Measurements from ENCODE around the gene SKI.

Gene SKI

DNA sequence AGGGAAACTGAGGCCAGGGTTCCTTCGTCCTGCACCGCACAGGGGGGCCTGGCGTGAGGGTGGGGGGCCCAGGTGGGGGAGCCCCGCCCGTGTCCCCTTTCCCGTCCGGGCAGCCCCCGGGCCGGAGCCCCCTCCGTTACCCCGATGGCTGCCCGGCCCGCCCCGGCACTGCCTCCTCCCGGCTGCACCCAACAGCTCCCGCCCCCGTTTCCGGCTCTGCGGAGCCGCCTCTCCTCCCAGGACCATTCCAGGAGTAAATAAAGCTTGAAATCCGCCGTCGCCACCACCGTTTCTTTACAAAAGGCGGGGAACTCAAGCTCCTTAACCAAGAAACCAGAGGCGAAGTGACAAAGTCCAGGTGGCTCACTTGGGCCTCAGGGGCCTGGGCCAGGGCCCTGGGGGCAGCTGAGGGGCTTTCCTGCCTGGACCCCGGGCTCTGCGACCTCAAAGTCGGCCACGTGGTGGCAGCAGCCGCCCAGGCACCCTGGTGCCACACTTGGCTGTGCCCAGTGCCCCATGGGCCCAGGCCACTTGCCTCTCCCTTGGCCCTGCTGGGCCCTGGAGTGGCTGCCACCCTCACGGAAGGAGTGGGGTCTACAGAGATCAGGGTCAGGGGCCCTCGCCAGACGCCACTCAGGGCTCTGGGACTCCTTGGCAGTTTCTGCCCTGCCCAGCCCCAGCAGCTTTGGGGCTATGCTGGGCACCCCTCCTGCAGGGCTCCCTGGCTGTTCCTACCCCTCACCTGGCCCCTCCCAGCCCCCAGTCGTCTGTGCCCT is 33.0 kb upstream of the SKI start:
- DNase-seq = no peak

DNA sequence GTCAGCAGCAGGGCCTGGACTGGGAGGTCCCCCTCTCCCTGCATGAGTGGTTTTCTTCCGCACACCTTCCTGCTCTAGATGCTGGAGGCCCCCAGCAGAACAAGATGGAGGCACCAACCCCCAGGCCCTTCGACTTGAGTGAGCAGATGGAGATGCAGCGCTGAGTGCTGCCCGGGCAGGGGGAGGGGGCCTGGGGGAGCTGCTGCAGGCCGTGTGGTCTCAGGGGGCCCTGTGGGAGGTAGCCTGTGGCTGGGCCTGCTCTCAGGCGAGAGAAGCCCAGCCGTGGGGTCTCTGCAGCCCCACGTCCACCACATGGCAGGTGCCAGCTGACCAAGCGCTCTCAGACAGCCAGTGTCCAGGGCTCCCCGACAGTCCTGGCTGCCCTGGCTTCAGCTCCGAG is 32.3 kb upstream of the SKI start:
- DNase-seq = no peak

DNA sequence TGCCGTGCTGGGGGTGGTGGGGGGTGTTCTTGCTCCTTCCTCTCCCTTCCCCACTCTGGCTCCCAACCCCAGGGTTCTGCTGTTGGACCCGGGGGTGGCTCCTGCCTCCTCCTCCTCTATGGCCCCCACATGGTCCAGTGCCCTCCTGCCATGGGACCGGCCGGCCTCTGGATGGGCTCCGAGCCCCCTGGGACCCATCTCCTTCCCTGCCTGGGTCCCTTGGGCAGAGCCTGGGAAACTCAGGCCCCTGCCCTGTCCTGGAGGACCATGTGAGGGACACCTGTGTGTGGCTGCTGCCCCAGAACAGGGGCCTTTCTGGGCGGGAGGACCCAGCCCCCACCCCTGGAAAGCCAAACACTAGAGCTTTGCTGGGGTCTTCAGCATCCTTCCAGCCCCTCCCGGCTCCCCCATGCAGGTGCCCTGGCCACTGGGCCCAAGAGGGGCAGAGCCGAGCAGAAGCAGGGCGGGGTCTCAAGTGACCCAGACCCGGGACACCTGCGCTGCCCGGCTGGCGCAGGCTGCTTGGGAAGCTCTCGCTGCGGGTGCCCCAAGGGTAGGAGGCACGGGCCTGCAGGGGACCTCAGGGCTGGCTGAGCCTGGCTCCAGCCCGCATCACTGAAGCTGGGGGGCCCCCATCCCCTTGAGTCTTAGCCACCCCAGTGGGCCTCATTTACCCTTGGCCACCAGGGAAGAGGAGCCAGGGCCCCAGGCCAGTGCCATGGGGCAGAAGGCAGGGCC is 31.0 kb upstream of the SKI start:
- DNase-seq = no peak

DNA sequence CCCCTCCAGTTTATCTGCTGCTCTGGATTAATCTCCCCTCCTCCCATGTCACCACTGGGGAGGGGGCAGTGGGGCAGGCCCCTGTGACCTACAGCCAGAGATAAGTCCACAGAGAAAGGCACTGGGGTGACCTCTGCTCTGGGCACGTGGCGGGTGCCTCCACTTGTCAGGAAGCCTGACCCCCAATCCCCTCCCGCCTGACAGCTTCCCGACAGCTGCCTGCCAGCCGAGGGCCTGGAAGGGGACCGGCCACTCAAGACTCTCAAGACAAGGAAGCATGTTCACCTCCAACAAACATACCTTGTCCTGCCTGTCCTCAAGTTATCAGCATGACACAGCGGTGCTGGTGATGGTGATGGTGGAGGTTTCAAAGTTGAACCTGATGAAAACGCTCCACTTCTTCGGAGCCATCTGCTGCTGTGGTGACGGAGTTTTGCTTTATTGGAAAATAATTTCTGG is 30.4 kb upstream of the SKI start:
- DNase-seq = no peak

DNA sequence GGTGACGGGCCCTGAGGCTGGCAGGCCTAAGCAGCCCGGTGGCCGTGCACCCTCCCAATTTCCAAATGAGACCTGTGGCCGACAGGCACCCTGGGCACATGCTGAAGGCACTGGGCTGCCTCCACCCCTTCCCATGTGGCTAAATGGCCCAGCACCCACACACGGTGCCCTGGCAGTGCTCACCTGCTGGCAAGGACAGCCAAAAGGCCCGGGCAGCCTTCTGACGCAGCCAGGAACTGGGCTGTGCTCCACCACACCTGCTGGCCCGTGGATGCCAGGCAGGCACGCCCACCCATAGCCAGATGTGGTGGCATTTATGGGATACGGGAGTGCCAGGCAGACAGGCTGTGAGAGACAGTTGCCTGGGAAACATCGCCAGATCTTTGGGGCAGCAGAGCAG is 29.5 kb upstream of the SKI start:
- DNase-seq = no peak

DNA sequence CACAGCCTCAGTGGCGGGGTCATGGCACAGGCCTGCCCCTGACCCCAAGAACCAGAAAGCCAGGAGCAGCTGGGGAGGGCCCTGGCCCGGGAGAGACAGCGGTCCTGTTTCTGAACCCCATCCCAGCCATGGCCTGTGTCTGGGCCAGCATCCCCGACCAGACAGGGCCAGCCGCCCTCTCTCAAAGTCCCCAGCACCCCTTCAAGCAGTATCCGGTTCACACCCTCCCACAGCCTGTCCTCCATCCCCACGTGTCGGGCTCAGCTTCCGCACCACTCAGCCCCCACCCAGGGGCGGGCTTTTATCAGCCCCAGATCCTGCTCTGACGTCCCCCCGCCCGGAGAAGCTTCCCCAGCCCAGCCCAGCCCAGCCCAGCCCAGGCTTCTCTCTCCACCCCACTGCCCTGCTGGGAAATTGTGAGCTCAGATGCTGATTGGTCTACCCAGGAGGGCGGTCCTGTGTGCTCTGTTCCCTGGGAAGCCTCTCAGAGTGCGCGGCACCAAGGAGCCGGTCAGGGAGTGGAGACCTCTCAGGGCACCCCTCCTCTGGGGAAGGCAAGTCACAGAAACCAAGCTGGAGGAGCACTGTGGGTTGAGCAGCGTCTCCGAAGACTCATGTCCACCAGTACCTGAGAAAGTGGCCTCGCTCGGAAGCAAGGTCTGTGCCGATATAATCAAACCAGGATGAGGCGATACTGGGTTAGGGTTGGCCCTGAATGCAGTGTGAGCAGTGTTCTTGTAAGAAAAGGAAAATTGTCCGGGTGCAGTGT is 28.9 kb upstream of the SKI start:
- no peak for DNase-seq

DNA sequence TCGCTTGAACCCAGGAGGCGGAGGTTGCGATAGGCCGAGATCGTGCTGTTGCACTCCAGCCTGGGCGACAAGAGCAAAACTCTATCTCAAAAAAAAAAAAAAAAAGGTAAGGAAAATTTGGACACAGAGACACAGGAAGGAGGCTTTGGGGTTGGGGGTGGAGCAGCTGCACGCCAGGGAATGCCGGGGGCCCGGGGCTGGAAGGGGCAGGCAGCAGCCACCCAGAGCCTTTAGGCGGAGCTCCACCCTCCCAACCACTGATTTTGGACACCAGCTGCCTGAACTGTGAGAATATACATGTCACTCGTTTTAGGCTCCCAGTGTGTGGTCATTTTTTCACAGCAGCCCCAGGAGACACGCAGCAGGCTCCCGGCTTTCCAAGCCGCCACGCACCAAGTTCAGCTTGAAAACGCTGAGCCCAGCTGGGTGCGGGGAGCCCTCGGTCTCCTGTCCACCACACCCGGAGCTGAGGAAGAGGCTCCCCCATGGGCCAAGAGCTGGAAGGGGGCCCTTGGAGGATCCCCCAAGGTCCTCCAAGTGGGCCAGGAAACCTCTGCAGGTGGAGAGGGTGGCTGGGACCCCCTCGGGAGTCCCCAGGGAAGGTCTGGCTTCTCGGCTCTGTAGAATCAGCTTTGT is 27.7 kb upstream of the SKI start:
- DNase-seq = no peak

DNA sequence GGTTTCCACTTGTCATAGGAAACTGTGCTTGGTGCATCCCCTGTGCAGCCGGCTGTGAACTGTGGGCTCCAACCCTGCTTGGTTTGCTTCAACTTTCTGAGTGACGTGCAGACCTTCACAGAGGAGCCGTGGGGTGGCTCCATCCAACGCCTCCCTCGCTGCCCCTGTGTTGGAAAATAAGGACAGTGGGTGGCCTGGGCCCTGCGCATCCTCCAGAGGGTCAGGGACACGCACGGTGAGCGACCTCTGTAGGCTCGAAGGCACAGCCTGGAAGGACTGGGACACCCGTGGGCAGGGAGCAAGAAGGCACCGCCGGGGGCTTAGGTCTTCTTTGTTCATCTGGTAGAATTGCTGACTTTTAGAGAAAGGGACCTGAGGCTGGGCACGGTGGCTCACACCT is 27.1 kb upstream of the SKI start:
- DNase-seq = no peak

DNA sequence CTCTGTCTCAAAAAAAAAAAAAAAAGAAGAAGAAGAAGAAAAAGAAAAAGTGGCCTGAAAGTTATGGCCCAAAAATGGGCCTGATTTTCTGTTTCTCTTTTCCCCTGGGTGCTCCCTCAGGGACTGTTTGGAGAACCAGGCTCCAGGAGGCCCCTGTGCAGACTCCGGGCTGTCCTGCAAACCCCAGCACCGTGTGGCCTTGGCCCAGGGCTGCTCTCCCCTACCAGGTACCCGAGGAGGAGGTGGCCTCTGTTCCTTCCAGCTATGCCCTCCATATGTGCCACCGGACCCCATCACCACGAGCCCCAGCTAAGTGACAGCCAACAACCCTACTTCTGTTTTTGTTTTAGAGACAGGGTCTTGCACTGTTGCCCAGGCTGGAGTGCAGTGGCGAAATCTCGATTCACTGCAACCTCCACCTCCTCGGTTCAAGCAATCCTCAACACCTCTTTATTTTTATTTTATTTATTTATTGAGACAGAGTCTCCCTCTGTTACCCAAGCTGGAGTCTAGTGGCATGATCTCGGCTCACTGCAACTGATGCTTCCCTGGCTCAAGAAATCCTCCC is 26.0 kb upstream of the SKI start:
- DNase-seq = no peak

DNA sequence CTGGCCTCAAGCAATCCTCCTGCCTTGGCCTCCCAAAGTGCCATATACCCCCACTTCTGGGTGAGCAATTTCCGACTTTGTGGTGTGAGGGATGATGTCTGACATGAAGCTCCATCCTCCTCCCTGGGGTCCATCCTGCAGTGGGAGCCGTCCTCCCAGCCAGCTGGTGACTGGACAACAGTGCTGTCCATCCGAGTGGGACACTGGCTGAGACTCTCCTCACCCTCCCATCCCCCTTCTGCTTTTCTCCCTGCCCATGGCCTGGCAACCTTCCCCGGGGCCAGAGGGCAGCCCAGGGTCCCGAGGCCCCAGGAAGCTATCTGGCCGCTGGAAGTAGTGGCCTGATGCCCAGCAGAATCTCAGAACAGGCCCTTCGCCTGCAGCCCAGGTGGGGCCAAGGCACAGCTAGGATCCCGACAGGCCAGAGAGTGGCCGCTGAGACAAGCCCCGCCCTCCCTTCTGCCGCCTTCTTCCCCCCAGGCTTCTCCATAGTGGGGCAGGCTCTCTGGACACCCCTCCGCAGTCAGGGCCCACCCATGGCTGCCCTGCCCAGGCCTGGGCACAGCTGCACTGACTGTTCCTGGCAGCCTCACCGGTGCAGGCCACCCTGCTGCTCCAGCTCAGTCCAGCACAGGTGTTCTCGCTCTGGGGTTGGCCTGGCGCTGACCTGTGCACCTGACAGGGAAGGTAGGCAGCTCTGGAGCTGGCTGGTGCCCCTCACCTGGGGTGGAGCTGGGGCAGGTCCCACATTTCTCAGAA is 25.1 kb upstream of the SKI start:
- DNase-seq = no peak

DNA sequence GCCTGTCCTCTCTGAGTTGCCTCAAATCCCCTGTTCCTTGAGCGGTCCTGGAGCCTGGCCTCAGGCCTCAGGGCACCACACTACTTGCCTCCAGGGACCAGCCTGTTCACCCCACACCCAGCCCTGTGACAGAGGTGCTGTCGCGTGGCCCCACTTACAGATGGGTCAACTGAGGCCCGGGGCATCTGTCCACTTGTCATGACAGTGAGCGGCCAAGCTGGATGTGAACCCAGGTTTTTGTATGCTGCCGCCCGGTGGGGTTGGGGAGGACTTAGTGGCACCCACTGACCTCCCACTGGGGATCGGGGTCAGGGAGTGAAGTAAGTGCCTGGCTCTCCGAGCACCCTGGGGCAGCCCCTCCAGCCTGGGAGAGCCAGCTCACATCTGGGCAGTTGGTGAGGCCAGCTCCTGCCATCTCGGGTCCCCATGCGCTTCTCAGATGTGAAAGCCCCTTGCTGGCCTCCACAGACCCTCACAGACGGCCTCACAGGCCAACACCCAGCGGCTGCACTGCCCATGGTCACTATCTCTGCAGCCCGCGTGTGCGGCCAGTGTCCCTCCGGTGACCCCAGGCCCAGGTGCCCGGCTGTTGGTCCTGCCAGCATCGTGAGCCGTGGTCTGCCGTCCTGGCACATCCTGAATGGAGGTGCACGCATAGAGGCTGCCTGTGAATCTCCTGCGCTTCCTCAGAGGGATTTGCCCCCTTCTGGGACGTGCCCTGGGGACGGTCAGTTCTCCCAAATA is 24.3 kb upstream of the SKI start:
- DNase-seq = no peak

DNA sequence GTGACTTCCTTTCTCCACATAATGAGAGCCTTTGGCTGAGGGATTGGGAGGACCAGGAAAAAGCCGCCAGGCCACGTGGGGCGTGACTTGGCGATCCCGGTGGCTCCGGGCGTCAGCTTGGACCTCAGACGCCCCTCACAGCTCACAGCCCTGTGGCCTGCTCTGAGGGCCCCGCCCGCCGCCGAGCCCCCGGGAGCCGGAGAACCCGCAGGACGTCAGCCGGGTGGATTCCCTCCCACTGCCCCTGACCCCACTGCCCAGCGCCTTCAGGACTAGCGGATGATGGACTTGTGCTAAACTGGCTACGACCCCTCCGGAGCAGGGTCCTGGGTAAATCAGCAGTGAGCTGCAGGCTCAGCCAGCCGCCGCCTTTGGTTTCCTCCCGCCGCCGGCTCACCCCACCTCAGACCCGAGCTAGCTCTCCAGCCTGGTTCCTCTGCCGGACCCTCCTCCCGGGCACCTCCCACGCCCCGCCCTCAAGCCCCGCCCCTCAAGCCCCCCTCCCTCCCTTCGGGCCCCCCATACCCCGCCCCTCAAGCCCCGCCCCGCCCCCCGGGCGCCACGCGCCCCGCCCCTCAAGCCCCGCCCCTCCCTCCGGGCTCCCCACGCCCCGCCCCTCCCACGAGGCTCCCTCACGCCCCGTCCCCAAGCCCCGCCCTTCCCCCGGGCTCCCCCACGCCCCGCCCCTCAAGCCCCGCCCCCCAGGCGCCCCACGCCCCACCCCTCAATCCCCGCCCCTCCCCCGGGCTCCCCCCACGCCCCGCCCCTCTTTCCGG is 23.5 kb upstream of the SKI start:
- no peak for DNase-seq

DNA sequence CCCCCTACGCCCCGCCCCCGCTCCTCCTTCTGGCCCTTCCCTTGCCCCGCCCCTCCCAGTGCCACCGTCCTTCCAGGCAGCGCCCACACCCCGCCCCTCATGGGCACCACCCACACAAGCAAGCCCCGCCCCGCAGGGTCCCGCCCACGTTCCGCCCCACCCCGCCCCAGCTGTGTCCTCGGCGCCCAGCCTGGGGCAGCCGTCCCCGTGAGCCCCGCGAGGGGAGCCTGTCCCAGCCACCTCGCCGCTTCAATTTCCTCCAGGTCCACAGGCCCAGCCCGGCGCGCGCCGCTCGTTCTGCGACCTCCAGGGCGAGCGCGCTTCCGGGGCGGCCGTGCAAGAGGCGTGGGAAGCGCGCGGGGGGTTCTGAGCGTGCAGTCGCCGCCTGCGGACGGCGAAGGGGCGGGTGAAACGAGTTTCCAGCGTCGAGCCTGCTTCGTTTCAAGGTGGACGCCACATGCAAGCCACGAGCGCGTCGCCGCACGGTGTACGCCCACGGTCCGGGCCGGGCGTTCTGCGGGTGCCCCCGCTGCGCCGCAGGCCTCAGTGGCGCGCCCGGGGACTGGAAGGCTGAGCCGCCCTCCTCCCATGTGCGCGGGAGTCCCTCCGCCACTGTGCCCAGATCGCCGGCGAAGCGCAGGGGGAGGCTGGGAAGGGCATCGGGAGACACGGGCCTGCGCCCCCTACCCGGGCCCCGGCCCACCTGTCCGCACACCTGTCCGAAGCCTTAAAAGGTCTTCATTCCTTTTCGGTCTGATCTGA is 22.7 kb upstream of the SKI start:
- DNase-seq = no peak

DNA sequence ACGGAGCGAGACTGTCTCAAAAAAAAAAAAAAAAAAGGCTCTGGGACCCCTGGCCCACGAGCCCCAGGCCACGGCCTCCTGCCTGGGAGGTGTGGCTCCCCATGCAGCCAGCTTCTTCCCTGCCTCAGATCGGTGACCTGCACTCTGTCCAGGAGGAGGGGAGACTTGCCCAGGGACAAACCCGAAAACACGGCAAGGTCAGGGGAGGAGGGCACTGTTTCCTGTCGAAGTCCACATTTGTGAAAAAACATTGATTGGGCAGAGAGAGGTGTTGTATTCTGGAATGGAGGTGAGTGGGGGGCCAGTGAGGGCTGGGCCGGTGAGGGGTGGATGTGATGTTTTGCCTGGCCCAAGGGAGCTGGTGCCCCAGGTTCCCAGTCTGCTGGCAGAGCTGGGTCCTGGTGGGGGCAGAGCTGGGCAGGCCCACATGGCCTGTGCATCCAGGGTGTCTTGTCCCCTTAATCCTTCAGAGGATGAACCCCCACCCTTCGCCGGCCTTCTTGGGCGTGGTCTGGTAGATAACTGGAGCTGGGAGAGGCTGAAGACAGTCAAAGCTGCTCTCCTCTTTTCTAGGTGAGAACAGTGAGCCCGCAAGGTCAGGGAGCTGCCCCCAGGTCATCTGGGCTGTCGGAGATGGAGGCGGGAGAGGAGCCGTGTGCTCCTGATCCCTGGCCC is 21.2 kb upstream of the SKI start:
- no peak for DNase-seq

DNA sequence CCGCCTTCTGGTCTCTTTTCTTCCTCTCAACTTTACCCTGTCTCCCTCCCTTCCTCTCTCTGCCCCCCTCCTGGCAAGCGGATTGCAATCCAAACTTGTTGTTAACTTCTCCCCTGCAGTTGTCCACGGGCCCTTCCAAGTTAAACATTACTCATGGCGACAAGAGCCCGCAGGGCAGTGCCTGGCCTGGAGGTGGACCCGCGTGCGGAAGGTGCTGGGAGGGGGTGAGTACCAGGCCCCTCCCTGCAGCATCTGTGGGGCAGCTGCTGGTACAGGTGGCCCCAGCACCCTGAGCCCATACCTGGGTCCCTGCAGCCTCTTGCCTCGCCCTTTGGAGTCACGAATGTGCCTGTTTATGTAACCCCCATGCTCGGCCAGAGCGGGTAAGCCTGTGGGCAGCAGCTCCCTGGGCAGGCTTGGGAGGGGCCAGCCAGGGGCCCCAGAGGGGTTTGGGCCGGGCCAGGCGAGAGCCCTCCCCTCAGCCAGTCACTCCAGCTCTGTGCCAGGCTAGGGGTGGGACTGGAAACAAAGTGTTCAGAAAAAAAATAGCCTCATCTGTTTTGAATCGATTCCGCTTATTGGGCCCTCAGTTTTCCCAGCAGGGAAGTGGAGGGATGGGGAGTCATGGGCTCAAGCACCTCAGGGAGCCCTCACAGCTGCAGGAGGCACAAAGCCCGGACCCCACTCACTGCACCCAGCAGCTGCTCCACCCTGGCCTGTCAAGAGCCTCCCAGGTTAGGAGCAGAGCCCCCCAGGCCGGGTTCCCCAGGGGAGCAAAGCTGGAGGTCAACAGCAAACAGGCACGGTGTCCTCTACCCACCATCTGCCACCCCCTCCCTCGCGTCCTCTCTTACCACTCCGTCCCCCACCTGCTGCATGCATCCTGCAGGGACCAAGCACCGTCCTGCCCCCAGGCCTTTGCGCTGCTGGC is 19.5 kb upstream of the SKI start:
- no peak for DNase-seq

DNA sequence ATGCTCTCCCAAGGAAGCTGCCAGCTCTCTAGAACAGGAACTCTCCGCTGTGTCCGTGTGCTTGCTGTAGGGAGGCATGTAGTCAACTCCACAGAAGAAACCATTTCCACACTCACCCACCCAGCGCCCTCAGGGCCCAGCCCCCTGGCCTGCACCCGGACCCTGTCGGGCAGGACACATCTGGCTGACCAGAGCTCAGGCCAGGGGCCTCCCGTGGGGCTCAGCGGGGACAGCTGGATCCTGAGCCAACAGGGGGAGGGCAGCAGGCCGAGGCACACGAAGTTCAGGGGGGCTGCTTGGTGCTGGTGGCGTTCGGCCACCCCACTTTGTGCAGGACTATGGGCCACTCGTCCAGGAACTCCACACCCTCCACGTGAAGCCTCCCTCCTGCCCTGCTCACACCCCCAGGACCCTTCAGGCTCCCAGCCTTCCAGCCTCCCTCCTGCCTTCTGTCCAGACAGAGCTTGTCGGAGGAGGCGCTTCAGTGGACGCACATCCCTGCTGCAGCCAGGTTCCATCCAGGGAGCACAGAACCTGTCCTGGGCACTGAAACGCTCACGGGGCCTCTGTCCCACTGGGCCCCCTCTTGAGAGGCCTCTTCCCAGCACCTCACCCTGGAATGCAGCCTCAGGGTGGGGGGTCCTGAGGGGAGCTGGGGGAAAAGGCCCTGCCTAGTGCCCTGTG is 18.6 kb upstream of the SKI start:
- DNase-seq = no peak

DNA sequence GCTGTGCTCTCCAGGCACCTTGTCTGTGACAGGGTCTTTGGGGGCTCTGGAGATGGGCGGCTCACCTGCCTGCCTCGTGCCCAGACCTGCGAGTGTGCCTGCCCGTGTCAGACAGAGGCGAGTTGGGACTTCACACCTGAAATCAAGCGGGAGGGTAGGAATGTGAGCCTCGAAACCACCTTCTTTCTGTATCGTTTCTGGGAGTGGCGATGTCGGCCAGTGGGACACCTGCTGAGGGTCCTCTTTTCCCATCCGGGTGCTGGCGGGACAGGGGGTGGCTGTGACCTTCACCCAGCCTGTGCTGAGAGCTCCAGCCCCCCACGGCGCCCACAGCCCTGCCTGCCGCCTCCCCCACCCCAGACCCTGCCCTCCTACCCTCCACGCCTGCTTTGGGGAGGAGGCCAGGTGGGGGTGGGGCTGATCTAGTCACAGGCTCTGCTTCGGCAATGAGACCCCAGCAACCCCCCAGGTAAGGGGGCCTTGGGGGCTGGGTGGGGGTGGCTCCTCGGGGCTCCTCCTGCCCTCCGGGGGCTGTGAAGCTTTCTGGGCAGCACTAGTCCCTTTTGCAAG is 17.9 kb upstream of the SKI start:
- no peak for DNase-seq
